HEK293T (cell line): ENCODE results near the gene ARID4B.

Experiments
- ARNT ChIP-seq: fragments of 450-650 bp; IDR thresholded peaks from 2 replicates; pipeline ENCODE4 v1.6.1; 2017; ENCODE audit warnings: mild to moderate bottlenecking
- FOXK2 ChIP-seq: fragments of 450-650 bp; IDR thresholded peaks from 2 replicates; pipeline ENCODE4 v1.6.1; 2016; ENCODE audit warnings: mild to moderate bottlenecking
- L3MBTL2 ChIP-seq: fragments of 450-650 bp; conservative IDR thresholded peaks from 2 replicates; pipeline ENCODE4 v1.6.1; 2016; ENCODE audit warnings: mild to moderate bottlenecking
- NFRKB ChIP-seq: fragments of 450-650 bp; IDR thresholded peaks from 2 replicates; pipeline ENCODE4 v1.6.1; 2016; ENCODE audit warnings: mild to moderate bottlenecking, moderate library complexity
- SUZ12 ChIP-seq: fragments of 450-650 bp; IDR thresholded peaks from 2 replicates; pipeline ENCODE4 v1.6.1; 2016; ENCODE audit warnings: mild to moderate bottlenecking

DNA sequence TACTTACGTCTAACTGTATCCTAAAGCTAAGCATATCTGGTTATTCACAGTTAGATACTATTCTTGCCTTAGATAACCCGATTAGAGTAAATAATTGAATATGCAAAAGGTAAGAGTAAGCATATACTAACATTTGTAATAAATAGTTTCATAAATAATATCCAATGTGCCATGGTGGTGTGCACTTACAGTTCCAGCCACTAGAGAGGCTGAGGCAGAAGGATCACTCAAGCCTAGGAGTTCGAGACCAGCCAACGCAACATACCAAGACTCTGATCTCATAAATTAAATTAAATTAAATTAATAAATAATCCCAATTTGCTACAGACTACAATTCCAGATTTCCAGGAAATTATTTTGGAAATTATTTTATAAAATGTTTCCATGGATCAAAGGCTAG is 12.2 kb downstream of the ARID4B start:
- no peak for TF ChIP-seq FOXK2
- TF ChIP-seq NFRKB = no peak
- no peak for TF ChIP-seq L3MBTL2
- TF ChIP-seq SUZ12 = no peak
- TF ChIP-seq ARNT = no peak
